ENCODE results near the gene CD276.

Gene CD276

GRCh38 chr15:73679964-73680363 lies 4.2 kb upstream of the CD276 start:
- H3K4me3 Mint-ChIP-seq: no peak overlapping the region
- no peaks in the 10 kb centered on the region for H3K36me3 Mint-ChIP-seq (ENCODE audit: low read depth)
- peaks cover 20% of the 10 kb centered on the region for H3K4me1 Mint-ChIP-seq (ENCODE audit: low read depth)

DNA sequence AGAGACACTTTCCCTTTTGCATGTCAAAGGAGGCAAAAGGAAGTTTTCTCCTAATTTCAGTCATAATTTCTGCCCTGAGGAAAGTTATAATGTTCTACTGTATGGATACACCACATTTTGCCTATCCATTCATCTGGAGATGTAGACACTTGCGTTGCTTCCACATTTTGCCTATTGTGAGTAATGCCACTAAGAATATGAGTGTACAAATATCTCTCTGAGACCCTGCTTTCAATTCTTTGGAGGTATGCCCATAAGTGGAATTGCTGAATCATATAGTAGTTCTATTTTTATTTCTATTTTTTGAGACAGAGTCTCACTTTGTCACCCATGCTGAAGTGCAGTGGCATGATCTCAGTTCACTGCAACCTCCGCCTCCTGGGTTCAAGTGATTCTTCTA lies 3.6 kb upstream of the CD276 start:
- H3K27ac Mint-ChIP-seq: no peak overlapping the region
- no peaks in the 10 kb centered on the region for H3K9me3 Mint-ChIP-seq
- peaks cover 20% of the 10 kb centered on the region for H3K4me1 Mint-ChIP-seq (ENCODE audit: low read depth)
- no peak overlapping the region for H3K4me3 Mint-ChIP-seq
- no peaks in the 10 kb centered on the region for H3K36me3 Mint-ChIP-seq (ENCODE audit: low read depth)
- H3K27me3 Mint-ChIP-seq: peaks cover 38% of the 10 kb centered on the region

More at GRCh38 chr15:73679964-73680363, 4.2 kb upstream of the CD276 start:
- H3K27ac Mint-ChIP-seq: no peak overlapping the region
- no peaks in the 10 kb centered on the region for H3K9me3 Mint-ChIP-seq
- peaks cover 32% of the 10 kb centered on the region for H3K27me3 Mint-ChIP-seq

GRCh38 chr15:73681063-73681462 lies 3.1 kb upstream of the CD276 start:
- Mint-ChIP-seq H3K27me3 (peaks cover 43% of the 10 kb centered on the region), H3K4me3 (no peak overlapping the region), H3K36me3 (ENCODE audit: low read depth) (no peaks in the 10 kb centered on the region), H3K27ac (no peak overlapping the region), H3K4me1 (ENCODE audit: low read depth) (peaks cover 20% of the 10 kb centered on the region), H3K9me3 (no peaks in the 10 kb centered on the region)

DNA sequence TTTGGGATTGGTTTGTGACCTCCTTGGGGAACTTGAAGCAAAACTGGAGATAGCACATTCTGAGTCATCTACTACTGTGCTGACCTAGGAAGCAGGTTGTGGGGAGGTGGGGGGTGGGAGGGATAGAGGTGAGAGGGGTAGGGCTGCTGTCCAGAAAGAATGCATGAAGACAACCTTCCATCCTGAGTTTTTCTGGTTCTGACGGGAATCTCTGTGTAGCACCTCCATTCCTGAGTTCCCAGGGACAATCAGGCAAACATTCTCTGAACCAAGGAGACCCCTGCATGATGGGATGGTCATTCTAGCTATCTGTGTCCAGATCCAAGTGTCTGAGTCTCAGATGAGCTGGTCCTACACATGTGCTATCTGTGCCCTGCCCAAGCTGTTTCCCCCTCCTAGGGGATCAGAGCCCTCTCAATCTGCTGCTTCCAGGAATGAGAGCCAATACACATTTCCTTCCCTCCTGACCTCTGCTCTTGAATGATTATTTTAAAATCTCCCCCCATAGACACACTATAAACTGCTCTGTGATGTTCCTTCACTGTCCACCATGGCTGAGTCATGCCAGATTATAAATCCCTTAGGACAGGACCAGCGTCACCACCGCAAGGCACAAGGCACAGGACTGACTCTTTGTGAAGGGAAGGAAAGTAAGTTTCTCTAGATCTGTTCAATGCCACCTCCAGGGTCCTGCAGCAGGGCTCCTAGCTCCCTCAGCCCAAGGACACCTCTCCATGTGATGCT lies 2.2 kb upstream of the CD276 start:
- Mint-ChIP-seq H3K4me3 (no peak overlapping the region), H3K9me3 (no peaks in the 10 kb centered on the region), H3K27me3 (peaks cover 50% of the 10 kb centered on the region), H3K27ac (no peak overlapping the region), H3K36me3 (ENCODE audit: low read depth) (no peaks in the 10 kb centered on the region), H3K4me1 (ENCODE audit: low read depth) (peaks cover 20% of the 10 kb centered on the region)

- Mint-ChIP-seq H3K9me3 (no peaks in the 10 kb centered on the region), H3K36me3 (ENCODE audit: low read depth) (no peaks in the 10 kb centered on the region), H3K4me1 (ENCODE audit: low read depth) (peaks cover 20% of the 10 kb centered on the region), H3K4me3 (peak overlapping the region; percentile 78), H3K27ac (no peak overlapping the region), H3K27me3 (peaks cover 51% of the 10 kb centered on the region)
Observed at GRCh38 chr15:73682600-73683090, 1.5 kb upstream of the CD276 start.

DNA sequence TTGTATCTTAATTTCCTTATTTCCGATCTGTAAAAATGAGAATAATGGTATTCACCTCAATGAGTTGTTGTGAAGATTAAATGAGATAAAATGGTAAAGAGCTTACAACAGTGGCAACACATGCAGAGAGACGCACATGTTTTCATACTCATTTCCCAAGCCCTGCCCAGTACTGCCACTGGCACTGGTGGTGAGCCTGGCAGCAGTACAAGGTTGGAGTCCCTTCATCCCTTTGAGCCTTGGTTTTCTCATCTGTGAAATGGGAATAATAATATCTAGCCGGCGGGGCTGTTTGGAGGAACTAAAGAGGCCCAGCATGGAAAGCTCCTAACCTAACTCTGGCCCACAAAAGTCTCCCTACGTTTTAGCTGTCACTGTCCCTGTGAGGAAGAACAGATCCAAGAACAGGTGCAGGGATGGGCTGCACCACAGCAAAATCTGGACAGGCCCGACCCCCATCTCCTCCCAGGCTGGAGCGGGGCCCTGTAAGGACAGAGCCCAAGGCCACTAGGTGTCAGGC lies 866 bp upstream of the CD276 start:
- Mint-ChIP-seq H3K4me3 (peak overlapping the region; percentile 78), H3K4me1 (ENCODE audit: low read depth) (peaks cover 20% of the 10 kb centered on the region), H3K9me3 (no peaks in the 10 kb centered on the region), H3K27me3 (peaks cover 56% of the 10 kb centered on the region), H3K36me3 (ENCODE audit: low read depth) (no peaks in the 10 kb centered on the region), H3K27ac (no peak overlapping the region)

GRCh38 chr15:73684581-73685455 lies 635 bp downstream of the CD276 start:
- H3K36me3 Mint-ChIP-seq (ENCODE audit: low read depth): no peaks in the 10 kb centered on the region
- peaks cover 54% of the 10 kb centered on the region for H3K27me3 Mint-ChIP-seq
- no peaks in the 10 kb centered on the region for H3K9me3 Mint-ChIP-seq
- no peak overlapping the region for H3K27ac Mint-ChIP-seq
- H3K4me3 Mint-ChIP-seq: peak overlapping the region; percentile 58
- H3K4me1 Mint-ChIP-seq (ENCODE audit: low read depth): peaks cover 20% of the 10 kb centered on the region

DNA sequence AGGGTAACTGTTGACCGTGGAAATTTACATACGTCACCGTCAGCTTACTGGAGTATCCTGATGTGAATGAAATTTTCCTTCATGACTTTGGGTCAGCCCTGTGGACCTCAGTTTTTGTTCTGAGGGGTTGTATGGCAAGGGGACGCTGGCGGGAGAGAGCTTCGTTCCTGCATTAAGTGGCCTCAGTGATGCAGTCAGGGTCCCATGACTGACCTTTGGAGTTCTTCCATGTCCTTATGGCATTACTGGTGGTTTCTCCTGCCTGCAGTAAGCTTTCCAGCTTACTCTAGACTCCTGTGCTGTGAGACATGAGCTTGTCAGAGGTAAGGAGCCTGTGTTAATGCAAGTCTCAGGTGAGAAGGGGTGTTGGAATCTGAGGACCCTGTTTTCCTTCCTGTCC lies 1.8 kb downstream of the CD276 start:
- H3K36me3 Mint-ChIP-seq (ENCODE audit: low read depth): no peaks in the 10 kb centered on the region
- peak overlapping the region; percentile 47 for H3K27ac Mint-ChIP-seq
- H3K4me3 Mint-ChIP-seq: no peak overlapping the region
- H3K4me1 Mint-ChIP-seq (ENCODE audit: low read depth): peaks cover 16% of the 10 kb centered on the region
- peaks cover 52% of the 10 kb centered on the region for H3K27me3 Mint-ChIP-seq
- H3K9me3 Mint-ChIP-seq: no peaks in the 10 kb centered on the region

DNA sequence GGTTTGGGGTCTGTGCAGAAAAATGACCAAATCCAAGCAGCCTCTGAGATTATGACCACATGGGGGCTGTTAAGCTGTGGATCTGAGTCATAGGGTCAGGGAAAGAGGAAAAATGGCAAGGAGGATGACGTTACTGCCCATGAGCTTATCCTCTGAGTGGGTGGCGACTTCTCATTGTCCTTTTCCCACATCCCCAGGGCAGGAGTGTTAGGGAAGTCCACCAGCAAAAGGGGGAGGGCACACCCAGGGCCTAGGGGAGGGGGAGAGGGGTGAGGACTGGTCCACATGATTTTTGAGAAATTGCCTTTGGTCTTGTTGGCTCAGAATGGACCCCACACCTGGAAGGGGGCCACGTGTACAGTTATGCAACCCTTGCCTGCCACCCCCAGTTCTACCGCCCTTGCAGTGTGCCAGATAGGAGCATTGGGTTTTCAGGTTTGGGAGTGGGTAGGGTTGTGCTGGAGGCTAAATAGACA lies 2.6 kb downstream of the CD276 start:
- Mint-ChIP-seq H3K27ac (no peak overlapping the region), H3K27me3 (peaks cover 44% of the 10 kb centered on the region), H3K4me1 (ENCODE audit: low read depth) (peaks cover 10% of the 10 kb centered on the region), H3K36me3 (ENCODE audit: low read depth) (no peaks in the 10 kb centered on the region), H3K9me3 (no peaks in the 10 kb centered on the region), H3K4me3 (no peak overlapping the region)

- Mint-ChIP-seq H3K27ac (no peak overlapping the region), H3K9me3 (no peaks in the 10 kb centered on the region), H3K4me3 (no peak overlapping the region), H3K4me1 (ENCODE audit: low read depth) (peaks cover 10% of the 10 kb centered on the region), H3K36me3 (ENCODE audit: low read depth) (no peaks in the 10 kb centered on the region), H3K27me3 (peaks cover 39% of the 10 kb centered on the region)
Observed at GRCh38 chr15:73687351-73687750, 3.2 kb downstream of the CD276 start.

DNA sequence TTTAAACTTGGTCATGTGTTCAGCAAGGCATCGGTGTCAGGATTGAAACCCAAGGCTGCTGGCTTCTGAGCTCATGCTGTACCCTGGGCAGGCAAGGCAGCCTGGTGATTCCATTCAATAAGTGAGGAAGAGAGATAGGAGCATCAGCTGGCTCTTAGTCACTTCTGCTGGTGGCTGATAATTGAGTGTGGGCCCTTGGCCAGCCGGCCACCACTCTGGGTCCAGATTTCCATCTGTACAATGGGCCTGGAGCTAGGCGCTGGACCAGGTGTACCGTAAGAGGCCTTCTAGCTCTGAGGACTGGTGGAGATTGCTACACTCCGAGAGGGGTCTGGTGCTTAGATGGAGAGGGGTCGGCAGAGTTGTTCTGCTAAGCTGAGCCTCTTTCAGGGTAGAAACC lies 4.3 kb downstream of the CD276 start:
- no peak overlapping the region for H3K4me3 Mint-ChIP-seq
- no peak overlapping the region for H3K27ac Mint-ChIP-seq
- peaks cover 42% of the 10 kb centered on the region for H3K27me3 Mint-ChIP-seq
- no peaks in the 10 kb centered on the region for H3K9me3 Mint-ChIP-seq
- peaks cover 5% of the 10 kb centered on the region for H3K4me1 Mint-ChIP-seq (ENCODE audit: low read depth)
- H3K36me3 Mint-ChIP-seq (ENCODE audit: low read depth): no peaks in the 10 kb centered on the region

DNA sequence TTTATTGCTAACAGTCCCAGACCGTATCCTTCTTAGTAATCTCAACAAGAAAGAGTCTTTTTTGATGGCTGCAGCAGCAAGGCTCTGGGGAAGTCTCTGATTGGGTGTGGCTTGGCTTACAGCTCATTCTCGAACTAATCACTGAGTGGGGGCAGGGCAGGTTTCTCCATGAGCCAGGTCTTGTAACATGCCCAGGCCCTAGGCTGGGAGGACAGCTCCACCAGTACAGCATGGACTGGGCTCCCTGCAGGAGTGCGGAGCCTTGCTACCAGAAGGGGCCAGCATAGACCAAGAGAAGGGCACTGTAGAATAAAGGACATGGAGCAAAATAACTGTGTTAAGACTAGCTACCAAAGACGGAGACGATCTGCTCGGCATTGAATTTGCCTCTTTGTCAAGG lies 7.2 kb downstream of the CD276 start:
- H3K4me3 Mint-ChIP-seq: no peak overlapping the region
- peaks cover 13% of the 10 kb centered on the region for H3K4me1 Mint-ChIP-seq (ENCODE audit: low read depth)
- peaks cover 47% of the 10 kb centered on the region for H3K27me3 Mint-ChIP-seq
- H3K9me3 Mint-ChIP-seq: no peaks in the 10 kb centered on the region
- no peak overlapping the region for H3K27ac Mint-ChIP-seq
- H3K36me3 Mint-ChIP-seq (ENCODE audit: low read depth): no peaks in the 10 kb centered on the region

DNA sequence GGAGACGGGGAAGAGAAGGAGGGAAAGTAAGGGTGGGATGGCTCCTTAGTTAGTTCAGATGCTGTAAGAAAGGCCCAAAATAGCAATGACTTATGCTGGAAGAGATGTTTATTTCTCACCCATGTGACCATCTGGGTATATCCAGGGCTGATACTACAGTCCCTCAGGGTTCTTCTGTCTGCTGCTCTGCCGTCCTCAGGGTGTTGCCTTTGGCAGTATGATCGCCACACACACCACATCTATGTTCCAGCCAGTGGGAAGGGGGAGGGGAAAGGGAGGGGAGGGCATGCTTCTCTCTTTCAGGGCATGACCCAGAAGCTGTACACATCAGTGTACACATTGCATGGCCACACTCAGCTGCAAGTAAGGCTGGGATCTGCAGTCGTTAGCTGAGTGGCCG lies 10.2 kb downstream of the CD276 start:
- no peak overlapping the region for H3K27ac Mint-ChIP-seq
- H3K36me3 Mint-ChIP-seq (ENCODE audit: low read depth): no peaks in the 10 kb centered on the region
- no peak overlapping the region for H3K4me3 Mint-ChIP-seq
- peaks cover 52% of the 10 kb centered on the region for H3K27me3 Mint-ChIP-seq
- H3K9me3 Mint-ChIP-seq: no peaks in the 10 kb centered on the region
- H3K4me1 Mint-ChIP-seq (ENCODE audit: low read depth): peaks cover 38% of the 10 kb centered on the region

DNA sequence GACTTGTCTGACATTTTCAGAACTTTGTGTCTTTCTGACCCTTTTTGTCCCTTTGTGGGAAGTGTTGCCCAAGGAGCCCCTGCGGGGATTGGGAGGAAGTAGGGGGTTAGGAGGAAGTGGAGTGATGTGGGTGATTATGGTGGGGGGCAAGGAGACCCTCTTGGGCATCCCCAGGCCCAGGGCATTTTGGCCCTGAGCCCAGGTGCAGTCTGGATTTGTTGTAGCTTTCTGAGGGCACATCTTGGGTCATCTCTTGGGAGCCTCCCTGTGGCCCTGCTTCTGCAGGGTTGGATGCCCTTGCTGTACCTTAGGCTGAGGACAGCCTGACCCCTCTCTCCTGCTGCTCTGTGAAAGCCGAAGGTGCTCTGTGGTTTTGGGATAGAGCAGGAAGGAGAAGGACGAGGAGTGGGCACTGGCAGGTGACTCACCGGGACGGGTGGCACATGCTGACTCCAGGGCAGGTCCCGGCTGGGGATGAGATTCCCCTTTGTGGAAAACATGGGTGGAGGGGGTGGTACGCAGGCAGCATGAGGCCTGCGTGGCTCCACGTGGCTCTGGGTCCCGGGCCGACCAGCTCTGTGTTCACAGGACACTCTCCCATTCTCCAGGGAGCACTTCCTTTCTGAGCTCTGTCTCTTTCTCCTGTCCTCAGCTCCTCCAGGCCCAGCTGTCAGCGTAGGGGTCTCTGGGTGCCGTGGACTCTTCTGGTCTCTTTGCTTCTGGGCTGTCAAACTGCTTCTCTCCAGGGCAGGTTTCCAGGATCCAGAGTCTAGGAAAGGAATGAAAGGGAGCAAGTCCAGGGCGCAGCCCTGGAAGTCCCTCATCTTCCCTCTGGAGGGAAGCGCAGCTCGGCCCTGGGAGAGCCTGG lies 11.8 kb downstream of the CD276 start:
- Mint-ChIP-seq H3K27me3 (peaks cover 61% of the 10 kb centered on the region), H3K36me3 (ENCODE audit: low read depth) (no peaks in the 10 kb centered on the region), H3K27ac (no peak overlapping the region), H3K9me3 (no peaks in the 10 kb centered on the region), H3K4me1 (ENCODE audit: low read depth) (peaks cover 38% of the 10 kb centered on the region), H3K4me3 (no peak overlapping the region)
